Progenitor cell of endocrine pancreas (in vitro differentiated cells): ENCODE measurements around the gene DPH5. TPM values are rescaled to one million over a fixed set of nuclear protein-coding genes. Genes with fewer than 3 reads are reported as not detected.
"Not testable (repeated sequence)": the region's sequence is repeated elsewhere in the genome, so short reads cannot be mapped to it uniquely, and the experiment has no call there.

Experiments used
- DNase-seq: peaks from one replicate; pipeline ENCODE4 v3.0.0; 2021; ENCODE audit warnings: low spot score; ENCODE audit not compliant: unreplicated experiment
- H3K27ac Mint-ChIP-seq: 2 replicates; pipeline ENCODE4 v1.8.0; 2021; ENCODE audit warnings: mild to moderate bottlenecking, moderate library complexity, mixed read lengths
- H3K27me3 Mint-ChIP-seq: 2 replicates; pipeline ENCODE4 v1.8.0; 2021; ENCODE audit warnings: mixed read lengths
- H3K36me3 Mint-ChIP-seq: 2 replicates; pipeline ENCODE4 v1.8.0; 2022; ENCODE audit warnings: mixed read lengths; ENCODE audit not compliant: insufficient read depth
- H3K4me1 Mint-ChIP-seq: 2 replicates; pipeline ENCODE4 v1.8.0; 2021; ENCODE audit warnings: low read depth, mixed read lengths
- H3K4me3 Mint-ChIP-seq: 2 replicates; pipeline ENCODE4 v1.8.0; 2021; ENCODE audit warnings: low read depth, mild to moderate bottlenecking, moderate library complexity, mixed read lengths
- H3K9me3 Mint-ChIP-seq: 2 replicates; pipeline ENCODE4 v1.8.0; 2021; ENCODE audit warnings: low read depth, mixed read lengths
- total RNA-seq: library from RNA; stranded (reverse); gene quantifications from 2 replicates; pipeline ENCODE4 v1.2.1, GENCODE V29; 2021
- TF ChIP-seq, protein P1 (sequence below): fragments of 200-600 bp; sonication (generic); IDR thresholded peaks from one replicate; pipeline ENCODE4 v1.5.0; 2021; ENCODE audit warnings: antibody characterized with exemption, mild to moderate bottlenecking; ENCODE audit not compliant: unreplicated experiment

The DPH5 gene
- total RNA-seq, 1 donor from 2014 or later = 48.2 TPM

- no peak overlapping the region for H3K27ac Mint-ChIP-seq
Observed at GRCh38 chr1:100952104-100952745, 73.4 kb downstream of the DPH5 start.

DNA sequence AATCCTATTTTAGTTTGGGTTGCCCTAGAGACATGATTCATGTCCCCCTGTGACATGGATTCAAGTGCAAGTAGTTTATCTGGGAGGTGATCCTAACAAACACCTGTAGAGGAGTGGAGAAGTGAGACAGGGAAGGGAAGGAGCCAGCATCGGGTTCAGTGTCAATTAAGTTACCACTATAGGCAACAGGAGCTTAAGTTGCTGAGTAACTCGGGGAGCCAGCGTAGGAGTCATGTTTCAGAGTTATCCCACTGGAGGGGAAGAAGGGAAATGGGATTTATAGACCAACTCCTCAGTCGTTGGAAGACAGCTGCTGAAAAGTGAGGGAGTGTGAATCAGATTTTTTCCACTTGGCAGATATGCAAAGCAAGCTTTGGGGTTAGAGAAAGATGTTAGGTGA lies 74.8 kb downstream of the DPH5 start:
- Mint-ChIP-seq H3K9me3 (peaks cover 25% of the 10 kb centered on the region), H3K4me1 (peaks cover 18% of the 10 kb centered on the region), H3K27ac (peak overlapping the region; percentile 50), H3K36me3 (peaks cover 40% of the 10 kb centered on the region), H3K4me3 (no peak overlapping the region), H3K27me3 (no peaks in the 10 kb centered on the region)
- no peak for DNase-seq
- TF ChIP-seq, protein P1, sequence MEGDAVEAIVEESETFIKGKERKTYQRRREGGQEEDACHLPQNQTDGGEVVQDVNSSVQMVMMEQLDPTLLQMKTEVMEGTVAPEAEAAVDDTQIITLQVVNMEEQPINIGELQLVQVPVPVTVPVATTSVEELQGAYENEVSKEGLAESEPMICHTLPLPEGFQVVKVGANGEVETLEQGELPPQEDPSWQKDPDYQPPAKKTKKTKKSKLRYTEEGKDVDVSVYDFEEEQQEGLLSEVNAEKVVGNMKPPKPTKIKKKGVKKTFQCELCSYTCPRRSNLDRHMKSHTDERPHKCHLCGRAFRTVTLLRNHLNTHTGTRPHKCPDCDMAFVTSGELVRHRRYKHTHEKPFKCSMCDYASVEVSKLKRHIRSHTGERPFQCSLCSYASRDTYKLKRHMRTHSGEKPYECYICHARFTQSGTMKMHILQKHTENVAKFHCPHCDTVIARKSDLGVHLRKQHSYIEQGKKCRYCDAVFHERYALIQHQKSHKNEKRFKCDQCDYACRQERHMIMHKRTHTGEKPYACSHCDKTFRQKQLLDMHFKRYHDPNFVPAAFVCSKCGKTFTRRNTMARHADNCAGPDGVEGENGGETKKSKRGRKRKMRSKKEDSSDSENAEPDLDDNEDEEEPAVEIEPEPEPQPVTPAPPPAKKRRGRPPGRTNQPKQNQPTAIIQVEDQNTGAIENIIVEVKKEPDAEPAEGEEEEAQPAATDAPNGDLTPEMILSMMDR = no peak

More at GRCh38 chr1:100952104-100952745, 73.4 kb downstream of the DPH5 start:
- H3K9me3 Mint-ChIP-seq = peaks cover 19% of the 10 kb centered on the region
- peaks cover 26% of the 10 kb centered on the region for H3K36me3 Mint-ChIP-seq
- peaks cover 18% of the 10 kb centered on the region for H3K4me1 Mint-ChIP-seq
- no peak for DNase-seq
- no peaks in the 10 kb centered on the region for H3K27me3 Mint-ChIP-seq
- H3K4me3 Mint-ChIP-seq = no peak overlapping the region
- TF ChIP-seq, protein P1 = no peak

- no peak overlapping the region for H3K27ac Mint-ChIP-seq
- H3K4me1 Mint-ChIP-seq = peaks cover 18% of the 10 kb centered on the region
- H3K4me3 Mint-ChIP-seq = no peak overlapping the region
- peaks cover 25% of the 10 kb centered on the region for H3K9me3 Mint-ChIP-seq
- H3K27me3 Mint-ChIP-seq = no peaks in the 10 kb centered on the region
- TF ChIP-seq, protein P1 = no peak
- H3K36me3 Mint-ChIP-seq = peaks cover 40% of the 10 kb centered on the region
- no peak for DNase-seq
Observed at GRCh38 chr1:100950337-100950736, 75.2 kb downstream of the DPH5 start.

GRCh38 chr1:100949515-100950158 lies 75.9 kb downstream of the DPH5 start:
- Mint-ChIP-seq H3K9me3 (peaks cover 25% of the 10 kb centered on the region), H3K27ac (peak overlapping the region; percentile 60), H3K36me3 (peaks cover 44% of the 10 kb centered on the region), H3K4me1 (peaks cover 18% of the 10 kb centered on the region)
- not testable (repeated sequence) for H3K4me3 Mint-ChIP-seq, H3K27me3 Mint-ChIP-seq
- peak; percentile 51 for DNase-seq

GRCh38 chr1:100948721-100949405 lies 76.7 kb downstream of the DPH5 start:
- Mint-ChIP-seq H3K27ac (peak overlapping the region; percentile 60), H3K36me3 (peaks cover 45% of the 10 kb centered on the region), H3K9me3 (peaks cover 25% of the 10 kb centered on the region), H3K4me1 (peaks cover 18% of the 10 kb centered on the region)
- DNase-seq, H3K4me3 Mint-ChIP-seq, H3K27me3 Mint-ChIP-seq: not testable (repeated sequence)

DNA sequence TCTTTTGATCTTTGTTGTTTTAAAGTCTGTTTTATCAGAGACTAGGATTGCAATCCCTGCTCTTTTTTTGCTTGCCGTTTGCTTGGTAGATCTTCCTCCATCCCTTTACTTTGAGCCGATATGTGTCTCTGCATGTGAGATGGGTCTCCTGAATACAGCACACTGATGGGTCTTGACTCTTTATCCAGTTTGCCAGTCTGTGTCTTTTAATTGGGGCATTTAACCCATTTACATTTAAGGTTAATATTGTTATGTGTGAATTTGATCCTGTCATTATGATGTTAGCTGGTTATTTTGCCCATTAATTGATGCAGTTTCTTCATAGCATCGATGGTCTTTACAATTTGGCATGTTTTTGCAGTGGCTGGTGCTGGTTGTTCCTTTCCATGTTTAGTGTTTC lies 77.8 kb downstream of the DPH5 start:
- H3K9me3 Mint-ChIP-seq = peaks cover 25% of the 10 kb centered on the region
- H3K4me1 Mint-ChIP-seq = peaks cover 18% of the 10 kb centered on the region
- H3K4me3 Mint-ChIP-seq, H3K27me3 Mint-ChIP-seq, DNase-seq, H3K27ac Mint-ChIP-seq: not testable (repeated sequence)
- H3K36me3 Mint-ChIP-seq = peaks cover 48% of the 10 kb centered on the region

DNA sequence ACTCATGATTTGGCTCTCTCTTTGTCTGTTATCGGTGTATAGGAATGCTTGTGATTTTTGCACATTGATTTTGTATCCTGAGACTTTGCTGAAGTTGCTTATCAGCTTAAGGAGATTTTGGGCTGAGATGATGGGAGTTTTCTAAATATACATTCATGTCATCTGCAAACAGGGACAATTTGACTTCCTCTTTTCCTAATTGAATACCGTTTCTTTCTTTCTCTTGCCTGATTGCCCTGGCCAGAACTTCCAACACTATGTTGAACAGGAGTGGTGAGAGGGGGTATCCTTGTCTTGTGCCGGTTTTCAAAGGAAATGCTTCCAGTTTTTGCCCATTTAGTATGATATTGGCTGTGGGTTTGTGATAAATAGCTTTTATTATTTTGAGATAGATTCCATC lies 79.5 kb downstream of the DPH5 start:
- H3K4me3 Mint-ChIP-seq, DNase-seq, H3K27ac Mint-ChIP-seq, H3K27me3 Mint-ChIP-seq: not testable (repeated sequence)
- H3K36me3 Mint-ChIP-seq = peaks cover 52% of the 10 kb centered on the region
- peaks cover 25% of the 10 kb centered on the region for H3K9me3 Mint-ChIP-seq
- H3K4me1 Mint-ChIP-seq = peaks cover 16% of the 10 kb centered on the region
